Fibroblast of lung (primary cell): ENCODE measurements around the gene GIMAP1. TPM values are rescaled to one million over a fixed set of nuclear protein-coding genes. Genes with fewer than 3 reads are reported as not detected.

Experiments used
- DNase-seq, 2 donors: peaks; one replicate each; pipeline versions ENCODE4 v3.0.0 to v3.0.0-alpha.2; 2010; ENCODE audit warnings: low read depth in 2 of 2
- H2AFZ ChIP-seq: 2 replicates; pipeline ENCODE4 v1.5.1; 2012; ENCODE audit warnings: low read length, control low read depth, inconsistent platforms
- H3K27ac ChIP-seq: 2 replicates; pipeline ENCODE4 v1.5.1; 2011; ENCODE audit warnings: low read length, control low read depth; ENCODE audit not compliant: insufficient read depth
- H3K27me3 ChIP-seq: 2 replicates; pipeline ENCODE4 v1.5.1; 2011; ENCODE audit warnings: mild to moderate bottlenecking, low read length; ENCODE audit not compliant: control insufficient read depth, insufficient read depth
- H3K36me3 ChIP-seq: 2 replicates; pipeline ENCODE4 v1.5.1; 2011; ENCODE audit warnings: low read length; ENCODE audit not compliant: control insufficient read depth, insufficient read depth
- H3K4me1 ChIP-seq: 2 replicates; pipeline ENCODE4 v1.5.1; 2011; ENCODE audit warnings: low read length; ENCODE audit not compliant: control insufficient read depth, insufficient read depth; ENCODE audit errors: extremely low read depth
- H3K4me2 ChIP-seq: 2 replicates; pipeline ENCODE4 v1.5.1; 2011; ENCODE audit warnings: low read length, control low read depth; ENCODE audit not compliant: insufficient read depth; ENCODE audit errors: extremely low read depth
- H3K4me3 ChIP-seq, 4 experiments: fragments of 200-600 bp in 1 of 4; sonication (generic) in 1 of 4; replicated peaks in 1 of 4; 2 replicates each; pipeline ENCODE4 v1.5.1; 2011 to 2016; ENCODE audit warnings: low read length in 4 of 4, low read depth in 3 of 4, mild to moderate bottlenecking in 3 of 4, control low read depth in 2 of 4, inconsistent platforms in 1 of 4, mixed read lengths in 1 of 4; ENCODE audit not compliant: insufficient read depth in 1 of 4; ENCODE audit errors: control extremely low read depth in 1 of 4
- H3K79me2 ChIP-seq: 2 replicates; pipeline ENCODE4 v1.5.1; 2012; ENCODE audit warnings: mild to moderate bottlenecking, low read length, inconsistent platforms; ENCODE audit not compliant: control insufficient read depth, insufficient read depth
- H3K9ac ChIP-seq: 2 replicates; pipeline ENCODE4 v1.5.1; 2011; ENCODE audit warnings: mild to moderate bottlenecking, low read length, control low read depth; ENCODE audit not compliant: insufficient read depth
- H3K9me3 ChIP-seq: 2 replicates; pipeline ENCODE4 v1.5.1; 2012; ENCODE audit warnings: low read depth, low read length; ENCODE audit not compliant: control insufficient read depth, insufficient read depth
- H4K20me1 ChIP-seq: 2 replicates; pipeline ENCODE4 v1.5.1; 2011; ENCODE audit warnings: low read length; ENCODE audit not compliant: control insufficient read depth, insufficient read depth; ENCODE audit errors: extremely low read depth
- CTCF ChIP-seq, 2 donors: IDR thresholded peaks in 1 of 2; conservative IDR thresholded peaks in 1 of 2; 1 replicate in 1 of 2; 2 replicates in 1 of 2; pipeline ENCODE4 v1.5.1; 2011 to 2012; ENCODE audit warnings: low read length in 2 of 2, control low read depth in 1 of 2, inconsistent platforms in 1 of 2, low read depth in 1 of 2, mild to moderate bottlenecking in 1 of 2
- EZH2 ChIP-seq: IDR thresholded peaks from 2 replicates; pipeline ENCODE4 v1.5.1; 2012; ENCODE audit warnings: low read length, control low read depth, mild to moderate bottlenecking; ENCODE audit errors: missing control alignments
- polyA plus RNA-seq, 2 donors: library from polyadenylated mRNA; depleted of rRNA in 1 of 2; stranded (reverse) in 1 of 2; unstranded in 1 of 2; fragments of >200 nt; gene quantifications; 2 replicates each; pipeline ENCODE4 v1.2.1, GENCODE V29; 2011 to 2012; ENCODE audit warnings: missing spikeins in 1 of 2
- total RNA-seq: library from RNA; depleted of rRNA; stranded (reverse); fragments of >200 nt; gene quantifications from 2 replicates; pipeline ENCODE4 v1.2.1, GENCODE V29; 2014

The GIMAP1 gene
- total and polyA plus RNA-seq, 2 donors (not counting 1 experiment from before 2014, with no cell fraction given): under 0.01 to 0.01 TPM

DNA sequence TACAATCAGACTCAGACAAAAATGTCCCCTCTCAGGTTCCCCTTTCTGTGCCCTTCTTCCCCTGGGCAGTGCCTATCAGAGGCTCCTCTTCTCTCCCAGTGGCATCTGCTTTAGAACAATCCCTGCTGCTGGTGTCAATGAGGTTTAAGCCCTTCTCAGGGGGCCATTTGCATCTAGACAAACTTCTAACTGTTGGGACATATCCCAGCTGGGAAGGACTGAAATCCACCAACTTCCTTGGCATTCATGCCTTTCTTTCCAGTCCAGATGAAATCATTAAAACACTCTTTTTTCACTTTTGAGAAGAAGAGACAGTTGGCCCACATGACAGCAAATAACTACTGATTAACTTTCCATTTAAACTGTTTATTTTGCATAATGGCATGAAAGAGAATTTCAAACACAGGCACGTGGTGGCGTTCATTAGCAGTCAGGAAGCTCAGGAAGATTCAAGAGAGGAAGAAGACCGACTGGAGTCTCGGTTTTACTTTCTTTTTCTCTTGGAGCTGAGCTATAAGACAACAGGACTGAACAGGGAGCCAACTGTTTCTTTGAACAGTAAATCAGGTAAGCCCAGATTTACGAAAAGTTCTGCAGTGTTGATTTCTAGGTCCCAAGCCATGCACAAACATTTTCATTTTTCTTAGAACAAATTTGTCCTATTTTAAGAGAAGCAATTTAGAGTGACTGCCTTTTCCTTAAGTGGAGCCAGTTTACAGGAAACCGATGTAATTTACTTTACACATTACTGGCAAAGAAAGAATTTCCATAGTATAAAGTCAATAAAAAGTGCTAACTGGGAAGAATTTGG, 31.0 kb upstream of the GIMAP1 start, which contains the start of gene GIMAP2:
Gene GIMAP2, plus strand, starts transcription at position 488 of the 811 bp plus-strand sequence. CDS start 1,354 bp downstream, outside the sequence.
- no peaks in the 10 kb centered on the region for H3K27me3 ChIP-seq
- H3K4me1 ChIP-seq: no peaks in the 10 kb centered on the region
- H3K4me2 ChIP-seq: peak within 1 kb of the TSS; percentile 77
- TF ChIP-seq CTCF (conservative IDR thresholded peaks at IDR 0.05 in 1 of 2, IDR thresholded peaks at IDR 0.05 in 1 of 2; ENCODE audit: low read depth in 1 of 2, low read length in 2 of 2) (no peak), EZH2 (no peak)
- H3K27ac ChIP-seq: no peak within 1 kb of the TSS
- H4K20me1 ChIP-seq: no peaks in the 10 kb centered on the region
- no peak within 1 kb of the TSS for H3K9ac ChIP-seq
- H3K4me3 ChIP-seq: peak within 1 kb of the TSS; percentile 41 to 91 (median 52)
- H2AFZ ChIP-seq: peak within 1 kb of the TSS; percentile 73
- H3K9me3 ChIP-seq: no peaks in the 10 kb centered on the region
- DNase-seq: peak in 1 of 2 donors; percentile 59
- H3K36me3 ChIP-seq: no peaks in the 10 kb centered on the region
- no peaks in the 10 kb centered on the region for H3K79me2 ChIP-seq

DNA sequence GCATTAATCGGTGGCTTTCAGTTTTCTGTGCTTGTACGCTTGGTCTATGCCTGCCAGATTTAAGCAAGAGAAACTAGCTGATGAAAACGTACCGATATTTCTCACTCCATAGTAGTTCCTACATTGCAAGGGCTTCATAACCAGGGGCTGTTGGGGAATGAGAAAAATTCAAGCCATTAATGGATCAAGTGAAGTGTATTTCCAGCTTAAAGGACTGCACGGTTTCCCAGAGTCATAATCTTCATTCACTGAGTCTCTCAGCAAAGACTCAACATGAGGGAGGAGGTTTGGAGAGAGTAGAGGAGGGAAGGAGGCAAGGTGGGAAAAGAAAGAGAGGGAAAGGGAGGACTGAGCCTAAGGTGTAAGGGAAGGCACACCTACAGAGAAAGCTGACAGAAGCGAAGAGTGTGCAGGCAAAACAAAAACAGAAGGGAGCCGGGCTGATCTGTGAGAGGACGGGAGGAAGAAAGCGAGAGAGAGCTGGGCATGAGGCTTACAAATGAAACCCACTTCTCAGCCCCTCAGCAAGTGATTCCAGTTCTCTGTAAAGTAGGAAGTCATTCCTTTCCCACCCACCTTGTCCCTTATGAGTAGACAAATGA, 30.3 kb upstream of the GIMAP1 start:
- H3K27me3 ChIP-seq: no peaks in the 10 kb centered on the region
- H3K4me1 ChIP-seq: no peaks in the 10 kb centered on the region
- H3K36me3 ChIP-seq: no peaks in the 10 kb centered on the region
- no peak overlapping the region for H3K27ac ChIP-seq
- TF ChIP-seq EZH2 (no peak), CTCF (conservative IDR thresholded peaks at IDR 0.05 in 1 of 2, IDR thresholded peaks at IDR 0.05 in 1 of 2; ENCODE audit: low read depth in 1 of 2, low read length in 2 of 2) (no peak)
- no peak overlapping the region for H3K9ac ChIP-seq
- DNase-seq: no peak
- no peaks in the 10 kb centered on the region for H3K9me3 ChIP-seq
- H2AFZ ChIP-seq: peak overlapping the region; percentile 73
- H3K4me3 ChIP-seq: peak overlapping the region; percentile 41 to 91 (median 52)
- H3K79me2 ChIP-seq: no peaks in the 10 kb centered on the region
- H3K4me2 ChIP-seq: peak overlapping the region; percentile 77
- H4K20me1 ChIP-seq: no peaks in the 10 kb centered on the region

DNA sequence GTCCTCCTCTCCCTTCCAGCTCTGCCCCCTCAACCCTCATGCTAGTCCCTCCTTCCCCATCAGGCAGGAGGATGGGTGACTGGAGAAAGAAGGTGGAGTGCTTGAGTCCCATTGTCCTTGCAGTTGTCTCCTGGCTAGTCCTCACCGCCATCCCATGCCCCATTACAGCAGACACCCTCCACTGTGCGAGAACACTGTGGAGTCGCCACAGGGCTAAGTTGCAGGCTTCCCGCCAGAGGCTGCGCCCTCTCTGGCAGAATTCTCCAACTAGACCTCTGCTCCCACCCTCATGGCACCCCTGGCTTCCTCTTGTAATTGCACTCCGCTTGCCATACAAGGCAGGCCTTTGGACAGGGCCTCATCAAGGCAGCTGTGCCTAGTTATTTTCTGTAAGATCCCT, 27.8 kb upstream of the GIMAP1 start:
- H3K79me2 ChIP-seq: no peaks in the 10 kb centered on the region

More for the DNA sequence above, 27.8 kb upstream of the GIMAP1 start:
- H2AFZ ChIP-seq: no peak overlapping the region
- no peaks in the 10 kb centered on the region for H3K27me3 ChIP-seq
- no peaks in the 10 kb centered on the region for H4K20me1 ChIP-seq
- H3K4me3 ChIP-seq: no peak overlapping the region
- H3K4me1 ChIP-seq: no peaks in the 10 kb centered on the region
- no peak for DNase-seq
- H3K36me3 ChIP-seq: no peaks in the 10 kb centered on the region
- H3K9me3 ChIP-seq: no peaks in the 10 kb centered on the region
- no peak overlapping the region for H3K27ac ChIP-seq
- H3K4me2 ChIP-seq: no peak overlapping the region
- H3K9ac ChIP-seq: no peak overlapping the region
- TF ChIP-seq EZH2 (no peak), CTCF (conservative IDR thresholded peaks at IDR 0.05 in 1 of 2, IDR thresholded peaks at IDR 0.05 in 1 of 2; ENCODE audit: low read depth in 1 of 2, low read length in 2 of 2) (no peak)
